AG20443 (cell line): Measurements from ENCODE around the gene OCRL.
A peak's percentile ranks its signal among the peaks of the same experiment; 100 is the strongest.

Source experiments
- DNase-seq: peaks from one replicate; pipeline ENCODE4 v3.0.0; 2012; ENCODE audit warnings: low spot score, mixed read lengths

Gene OCRL

GRCh38 chrX:129634541-129634940 is 94.5 kb downstream of the OCRL start:
- DNase-seq = no peak

GRCh38 chrX:129636175-129636681 is 96.2 kb downstream of the OCRL start:
- DNase-seq = peak; percentile 13

GRCh38 chrX:129637217-129638109 is 97.4 kb downstream of the OCRL start:
- DNase-seq = peak; percentile 66

- no peak for DNase-seq
Observed at GRCh38 chrX:129638917-129639316, 98.9 kb downstream of the OCRL start.

GRCh38 chrX:129640737-129641136 is 100.7 kb downstream of the OCRL start:
- DNase-seq = no peak

- DNase-seq = no peak
Observed at GRCh38 chrX:129641469-129641868, 101.4 kb downstream of the OCRL start.

GRCh38 chrX:129641941-129642340 is 101.9 kb downstream of the OCRL start:
- DNase-seq = no peak
